Astrocyte (in vitro differentiated cells and primary cell): Measurements from ENCODE around the gene RNF150. TPM values are rescaled to one million over a fixed set of nuclear protein-coding genes. Genes with fewer than 3 reads are reported as not detected.

ENCODE experiments used
- DNase-seq: peaks from one replicate; pipeline ENCODE4 v3.0.0-alpha.2; 2010; ENCODE audit warnings: low read depth
- FAIRE-seq: peaks from 2 replicates; lab custom pipeline; 2011; peaks lifted over from hg19 to GRCh38; lab: Jason Lieb, UNC
- H2AFZ ChIP-seq: 2 replicates; pipeline ENCODE4 v1.6.0; 2012; ENCODE audit warnings: low read depth, low read length, inconsistent platforms
- H3K27ac ChIP-seq: 2 replicates; pipeline ENCODE4 v1.5.1; 2011; ENCODE audit warnings: low read depth, low read length, inconsistent platforms
- H3K27me3 ChIP-seq: 2 replicates; pipeline ENCODE4 v1.6.0; 2011; ENCODE audit warnings: low read length, inconsistent platforms; ENCODE audit not compliant: insufficient read depth
- H3K36me3 ChIP-seq: 2 replicates; pipeline ENCODE4 v1.5.1; 2011; ENCODE audit warnings: low read length, inconsistent platforms; ENCODE audit not compliant: insufficient read depth
- H3K4me1 ChIP-seq: 2 replicates; pipeline ENCODE4 v1.5.1; 2011; ENCODE audit warnings: low read length, inconsistent platforms; ENCODE audit not compliant: insufficient read depth
- H3K4me2 ChIP-seq: 2 replicates; pipeline ENCODE4 v1.6.0; 2012; ENCODE audit warnings: low read length, inconsistent platforms
- H3K4me3 ChIP-seq: 2 replicates; pipeline ENCODE4 v1.5.1; 2011; ENCODE audit warnings: low read depth, mild to moderate bottlenecking, low read length, inconsistent platforms; ENCODE audit not compliant: insufficient read depth
- H3K79me2 ChIP-seq: 2 replicates; pipeline ENCODE4 v1.6.0; 2012; ENCODE audit warnings: mild to moderate bottlenecking, low read length, inconsistent platforms; ENCODE audit not compliant: insufficient read depth
- H3K9ac ChIP-seq: 2 replicates; pipeline ENCODE4 v1.6.0; 2012; ENCODE audit warnings: mild to moderate bottlenecking, low read length, inconsistent platforms
- H3K9me3 ChIP-seq: 2 replicates; pipeline ENCODE4 v1.5.1; 2012; ENCODE audit warnings: low read depth, mild to moderate bottlenecking, low read length, inconsistent platforms; ENCODE audit not compliant: insufficient read depth
- H4K20me1 ChIP-seq: 2 replicates; pipeline ENCODE4 v1.6.0; 2012; ENCODE audit warnings: low read length, inconsistent platforms; ENCODE audit not compliant: insufficient read depth
- H3K27ac Mint-ChIP-seq: one replicate; pipeline ENCODE4 v1.8.0; 2021; ENCODE audit warnings: mild to moderate bottlenecking, mixed read lengths; ENCODE audit not compliant: unreplicated experiment
- H3K27me3 Mint-ChIP-seq: one replicate; pipeline ENCODE4 v1.8.0; 2021; ENCODE audit warnings: low read depth, mixed read lengths; ENCODE audit not compliant: unreplicated experiment
- H3K36me3 Mint-ChIP-seq: one replicate; pipeline ENCODE4 v1.8.0; 2021; ENCODE audit warnings: low read depth, mixed read lengths; ENCODE audit not compliant: unreplicated experiment
- H3K4me1 Mint-ChIP-seq: one replicate; pipeline ENCODE4 v1.8.0; 2021; ENCODE audit warnings: low read depth, mixed read lengths; ENCODE audit not compliant: unreplicated experiment
- H3K4me3 Mint-ChIP-seq: one replicate; pipeline ENCODE4 v1.8.0; 2021; ENCODE audit warnings: mild to moderate bottlenecking, moderate library complexity, mixed read lengths; ENCODE audit not compliant: unreplicated experiment
- H3K9me3 Mint-ChIP-seq: one replicate; pipeline ENCODE4 v1.8.0; 2021; ENCODE audit warnings: mild to moderate bottlenecking, mixed read lengths; ENCODE audit not compliant: unreplicated experiment
- EZH2 ChIP-seq: IDR thresholded peaks from 2 replicates; pipeline ENCODE4 v1.6.1; 2012; ENCODE audit warnings: mild to moderate bottlenecking, low read length, inconsistent platforms; ENCODE audit not compliant: insufficient read depth
- total RNA-seq: library from RNA; stranded (reverse); gene quantifications from 2 replicates; pipeline ENCODE4 v1.2.1, GENCODE V29; 2021
- TF ChIP-seq, protein P1 (sequence below): IDR thresholded peaks from 2 replicates; pipeline ENCODE4 v1.5.1; 2011; ENCODE audit warnings: low read depth, mild to moderate bottlenecking, inconsistent platforms, low read length, moderate library complexity; ENCODE audit not compliant: insufficient read depth

Gene RNF150
- total RNA-seq, 1 donor from 2014 or later = 5.2 TPM

- no peaks in the 10 kb centered on the region for H3K9me3 ChIP-seq
- H2AFZ ChIP-seq = no peak overlapping the region
- FAIRE-seq (no peak), DNase-seq (no peak)
- H3K4me1 Mint-ChIP-seq = no peaks in the 10 kb centered on the region
- H3K9ac ChIP-seq = no peak overlapping the region
- no peak overlapping the region for H3K27ac Mint-ChIP-seq
- no peak overlapping the region for H3K4me3 ChIP-seq
- H3K27me3 ChIP-seq = no peaks in the 10 kb centered on the region
- TF ChIP-seq EZH2 = no peak
- TF ChIP-seq, protein P1, sequence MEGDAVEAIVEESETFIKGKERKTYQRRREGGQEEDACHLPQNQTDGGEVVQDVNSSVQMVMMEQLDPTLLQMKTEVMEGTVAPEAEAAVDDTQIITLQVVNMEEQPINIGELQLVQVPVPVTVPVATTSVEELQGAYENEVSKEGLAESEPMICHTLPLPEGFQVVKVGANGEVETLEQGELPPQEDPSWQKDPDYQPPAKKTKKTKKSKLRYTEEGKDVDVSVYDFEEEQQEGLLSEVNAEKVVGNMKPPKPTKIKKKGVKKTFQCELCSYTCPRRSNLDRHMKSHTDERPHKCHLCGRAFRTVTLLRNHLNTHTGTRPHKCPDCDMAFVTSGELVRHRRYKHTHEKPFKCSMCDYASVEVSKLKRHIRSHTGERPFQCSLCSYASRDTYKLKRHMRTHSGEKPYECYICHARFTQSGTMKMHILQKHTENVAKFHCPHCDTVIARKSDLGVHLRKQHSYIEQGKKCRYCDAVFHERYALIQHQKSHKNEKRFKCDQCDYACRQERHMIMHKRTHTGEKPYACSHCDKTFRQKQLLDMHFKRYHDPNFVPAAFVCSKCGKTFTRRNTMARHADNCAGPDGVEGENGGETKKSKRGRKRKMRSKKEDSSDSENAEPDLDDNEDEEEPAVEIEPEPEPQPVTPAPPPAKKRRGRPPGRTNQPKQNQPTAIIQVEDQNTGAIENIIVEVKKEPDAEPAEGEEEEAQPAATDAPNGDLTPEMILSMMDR = no peak
- H3K4me1 ChIP-seq = peaks cover 2% of the 10 kb centered on the region
- no peaks in the 10 kb centered on the region for H3K9me3 Mint-ChIP-seq
- no peaks in the 10 kb centered on the region for H3K36me3 Mint-ChIP-seq
- H3K27ac ChIP-seq = no peak overlapping the region
- H3K4me3 Mint-ChIP-seq = no peak overlapping the region
- no peaks in the 10 kb centered on the region for H3K36me3 ChIP-seq
- no peaks in the 10 kb centered on the region for H3K27me3 Mint-ChIP-seq
- H3K79me2 ChIP-seq = no peaks in the 10 kb centered on the region
- H3K4me2 ChIP-seq = no peak overlapping the region
- H4K20me1 ChIP-seq = no peaks in the 10 kb centered on the region
Measured at GRCh38 chr4:140995058-140995457, 138.2 kb downstream of the RNF150 start.

DNA sequence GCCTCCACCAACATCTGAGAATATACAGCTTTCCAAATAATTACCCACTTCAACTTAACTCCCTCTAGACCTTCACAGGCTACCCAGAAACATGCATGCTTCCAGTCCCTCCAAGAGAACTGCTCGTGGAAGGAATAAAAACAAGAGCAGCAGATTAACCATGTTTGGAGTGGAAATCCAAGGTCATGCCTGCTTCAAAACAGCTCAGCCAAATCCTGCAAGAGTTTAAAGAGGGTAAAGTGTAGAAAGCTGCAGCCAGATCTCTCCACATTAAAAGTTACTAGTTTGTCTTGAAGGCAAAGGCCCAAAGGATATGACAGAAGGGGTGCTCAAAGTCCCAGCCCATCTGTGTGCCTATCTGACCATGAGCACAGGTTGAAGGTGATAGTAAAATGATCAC lies 139.3 kb downstream of the RNF150 start:
- Histone ChIP-seq H3K4me2 (no peak overlapping the region), H2AFZ (no peak overlapping the region), H3K36me3 (no peaks in the 10 kb centered on the region), H4K20me1 (no peaks in the 10 kb centered on the region), H3K79me2 (no peaks in the 10 kb centered on the region), H3K4me3 (no peak overlapping the region), H3K4me1 (peaks cover 2% of the 10 kb centered on the region), H3K27me3 (no peaks in the 10 kb centered on the region), H3K9ac (no peak overlapping the region), H3K9me3 (no peaks in the 10 kb centered on the region), H3K27ac (no peak overlapping the region)
- Mint-ChIP-seq H3K27ac (no peak overlapping the region), H3K4me1 (no peaks in the 10 kb centered on the region), H3K27me3 (no peaks in the 10 kb centered on the region), H3K36me3 (no peaks in the 10 kb centered on the region), H3K4me3 (no peak overlapping the region), H3K9me3 (no peaks in the 10 kb centered on the region)
- no peak for FAIRE-seq
- no peak for TF ChIP-seq EZH2
- TF ChIP-seq, protein P1 = no peak
- DNase-seq = no peak

GRCh38 chr4:140993370-140993769 lies 139.9 kb downstream of the RNF150 start:
- Histone ChIP-seq H3K27me3 (no peaks in the 10 kb centered on the region), H3K4me3 (no peak overlapping the region), H3K9me3 (no peaks in the 10 kb centered on the region), H3K4me1 (peaks cover 2% of the 10 kb centered on the region), H3K79me2 (no peaks in the 10 kb centered on the region), H4K20me1 (no peaks in the 10 kb centered on the region), H2AFZ (no peak overlapping the region), H3K27ac (no peak overlapping the region), H3K4me2 (no peak overlapping the region), H3K9ac (no peak overlapping the region), H3K36me3 (no peaks in the 10 kb centered on the region)
- Mint-ChIP-seq H3K4me3 (no peak overlapping the region), H3K36me3 (no peaks in the 10 kb centered on the region), H3K9me3 (no peaks in the 10 kb centered on the region), H3K27me3 (no peaks in the 10 kb centered on the region), H3K4me1 (no peaks in the 10 kb centered on the region), H3K27ac (no peak overlapping the region)
- DNase-seq (no peak), FAIRE-seq (no peak)
- TF ChIP-seq EZH2 = no peak
- TF ChIP-seq, protein P1 = no peak
